Tongue (tissue), 2 donors: ENCODE results near the gene INSRR. TPM values are rescaled to one million over a fixed set of nuclear protein-coding genes. Genes with fewer than 3 reads are reported as not detected.
A peak's percentile ranks its signal among the peaks of the same experiment; 100 is the strongest.

ENCODE experiments used
- DNase-seq: peaks from one replicate; pipeline ENCODE4 v3.0.0-alpha.2; 2015
- total RNA-seq: library from RNA; depleted of rRNA; stranded (reverse); fragments of >200 nt; gene quantifications from one replicate; pipeline ENCODE4 v1.2.3, GENCODE V29; 2014

Gene INSRR
- total RNA-seq, 1 donor from 2014 or later, result 0.21 TPM

DNA sequence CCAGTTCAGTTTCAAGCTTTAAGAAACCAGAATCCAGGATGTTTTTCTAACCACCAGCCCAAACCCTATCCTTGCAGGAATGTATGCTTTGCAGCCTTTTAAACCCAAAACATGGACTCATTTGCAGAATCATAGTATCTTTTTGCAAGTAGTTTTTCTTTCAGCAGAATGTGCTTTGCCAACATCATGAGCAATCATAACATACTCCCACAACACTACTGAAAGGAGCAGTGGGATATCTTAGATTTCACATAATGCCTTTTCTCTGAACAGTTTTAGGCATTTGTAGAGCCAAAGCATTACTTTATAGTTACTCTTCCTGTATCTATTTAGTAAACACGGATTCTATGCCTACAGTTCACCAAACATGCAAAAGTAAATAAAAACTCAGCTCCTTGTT is 32.3 kb downstream of the INSRR start:
- DNase-seq, result peak; percentile 20

GRCh38 chr1:156823210-156823790 is 35.6 kb downstream of the INSRR start:
- no peak for DNase-seq

- DNase-seq, result no peak
Observed at GRCh38 chr1:156822680-156823079, 36.2 kb downstream of the INSRR start.

- no peak for DNase-seq
Observed at GRCh38 chr1:156821801-156822200, 37.1 kb downstream of the INSRR start.

- DNase-seq, result peak; percentile 17
Observed at GRCh38 chr1:156816561-156817328, 42.2 kb downstream of the INSRR start, which contains the start of gene SH2D2A. Gene SH2D2A (minus strand): TSS chr1:156816848. CDS start chr1:156816708, 140 bp downstream.

DNA sequence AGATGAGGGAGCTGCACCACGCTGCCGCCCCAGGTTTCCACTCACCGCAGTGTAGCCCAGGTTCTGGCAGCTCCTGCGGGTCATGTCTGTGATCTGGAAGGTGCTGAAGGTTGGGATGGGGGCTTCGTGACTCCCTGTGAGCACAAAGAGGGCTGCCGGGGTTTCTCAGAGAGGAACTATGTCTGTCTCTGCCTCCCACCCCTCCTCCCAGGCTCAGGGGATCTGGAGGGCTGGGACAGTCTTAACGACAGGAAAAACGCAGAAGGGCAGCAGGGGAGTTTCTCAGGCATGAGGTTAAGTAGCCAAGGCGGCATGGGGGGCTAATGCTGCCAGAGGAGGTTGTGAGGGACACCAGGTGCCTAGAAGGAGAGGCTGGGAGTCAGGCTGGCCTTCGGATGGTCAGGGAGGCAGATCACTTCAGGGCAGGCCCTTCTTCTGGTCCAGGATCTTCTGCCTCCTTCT is 42.9 kb downstream of the INSRR start:
- no peak for DNase-seq

DNA sequence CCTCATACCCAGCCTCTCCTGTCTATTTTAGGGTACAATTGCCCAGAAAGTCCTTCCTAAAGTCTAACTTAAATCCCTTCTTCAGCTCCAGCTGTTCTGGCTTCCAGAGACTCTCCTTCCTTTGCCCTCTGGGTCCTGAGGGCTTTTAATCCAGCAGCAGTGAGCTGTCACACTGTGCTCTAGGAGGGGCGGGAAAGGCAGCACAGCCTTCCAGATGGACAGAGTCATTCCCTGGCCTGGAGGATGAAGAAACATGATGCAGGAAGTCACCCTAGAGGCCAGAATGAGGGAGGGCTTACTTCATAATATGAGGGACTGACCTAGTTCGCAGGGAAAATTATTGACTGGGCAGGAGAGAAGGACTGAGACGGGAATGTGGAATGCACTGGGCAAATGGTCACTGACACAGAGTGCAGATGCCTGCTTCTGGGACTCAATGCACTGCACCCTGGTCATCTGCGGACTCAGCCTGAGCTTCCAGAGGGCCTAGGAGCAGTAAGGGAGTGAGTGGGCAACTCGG is 43.5 kb downstream of the INSRR start:
- peak; percentile 75 for DNase-seq

DNA sequence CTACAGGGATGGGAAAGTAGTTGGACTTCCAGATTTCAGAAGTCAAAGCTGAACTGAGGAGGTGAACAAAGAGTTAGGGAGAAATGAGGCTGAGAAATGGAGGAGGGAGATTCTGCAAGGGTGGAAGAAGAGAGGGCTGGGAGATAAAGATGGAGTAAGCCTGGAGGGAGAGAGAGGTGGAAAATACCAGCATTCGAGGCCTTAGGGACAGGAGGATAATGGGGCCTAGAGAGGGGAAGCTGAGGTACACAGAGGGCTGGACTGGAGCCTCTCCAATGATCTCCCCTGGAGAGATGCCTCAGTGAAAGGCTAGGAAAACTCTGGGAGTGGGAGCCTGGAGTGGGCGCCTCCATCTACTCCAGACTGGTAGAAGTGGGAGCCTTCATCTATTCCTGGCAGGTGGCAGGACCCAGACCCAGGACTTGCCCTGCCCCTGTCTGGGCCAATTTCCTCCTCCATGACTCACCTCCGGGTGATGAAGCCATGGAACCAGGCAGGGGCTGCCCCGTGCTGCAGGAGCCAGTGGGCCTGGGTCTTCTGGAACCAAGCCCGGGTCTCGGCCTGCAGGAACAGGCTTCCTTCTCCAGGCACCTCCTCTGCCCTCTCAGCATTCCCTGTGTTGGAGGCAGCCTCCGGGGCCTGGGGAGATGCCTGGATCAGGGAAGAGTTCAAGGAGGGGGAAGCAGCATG is 44.2 kb downstream of the INSRR start:
- DNase-seq, result no peak

DNA sequence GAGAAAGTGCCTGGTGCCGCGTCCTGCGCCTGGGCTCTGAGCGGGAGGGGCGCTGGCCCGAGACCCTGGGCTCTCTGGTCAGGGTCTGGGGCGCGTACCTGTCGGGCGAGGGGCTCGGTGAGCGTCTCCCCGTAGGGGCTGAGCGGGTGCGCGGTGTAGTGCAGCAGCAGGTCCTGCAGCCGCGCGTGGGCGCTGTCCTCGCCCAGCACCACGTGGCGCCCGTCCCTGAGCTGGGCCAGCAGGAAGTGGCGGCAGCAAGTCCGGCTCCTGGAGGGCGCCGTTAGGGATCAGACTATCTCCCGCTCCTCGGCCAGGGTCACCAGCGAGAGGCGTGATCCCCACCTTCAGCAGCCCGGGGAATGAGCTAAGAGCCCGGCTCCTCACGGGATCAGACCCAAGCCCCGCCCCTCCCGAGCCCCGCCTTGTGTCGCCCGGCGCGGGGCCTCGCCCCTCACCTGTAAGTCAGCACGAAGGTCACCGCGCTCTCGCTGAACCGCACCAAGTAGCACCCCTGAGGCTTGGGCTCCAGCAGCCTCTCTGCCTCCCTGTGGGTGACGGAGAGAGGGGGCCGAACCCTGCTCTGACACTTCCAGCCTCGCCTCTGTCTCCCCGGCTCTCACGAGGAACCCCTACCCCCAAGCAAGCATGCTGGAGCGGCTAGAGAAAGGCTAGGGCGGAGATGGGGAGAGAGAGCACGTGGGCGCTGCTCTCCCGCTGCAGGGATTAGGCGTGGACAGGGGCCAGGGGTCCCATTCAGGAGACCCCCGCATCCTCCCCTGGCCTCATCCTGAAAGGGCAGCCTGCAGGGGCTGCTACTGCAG is 45.0 kb downstream of the INSRR start:
- DNase-seq, result peak; percentile 60

GRCh38 chr1:156813298-156813697 is 45.6 kb downstream of the INSRR start:
- no peak for DNase-seq

DNA sequence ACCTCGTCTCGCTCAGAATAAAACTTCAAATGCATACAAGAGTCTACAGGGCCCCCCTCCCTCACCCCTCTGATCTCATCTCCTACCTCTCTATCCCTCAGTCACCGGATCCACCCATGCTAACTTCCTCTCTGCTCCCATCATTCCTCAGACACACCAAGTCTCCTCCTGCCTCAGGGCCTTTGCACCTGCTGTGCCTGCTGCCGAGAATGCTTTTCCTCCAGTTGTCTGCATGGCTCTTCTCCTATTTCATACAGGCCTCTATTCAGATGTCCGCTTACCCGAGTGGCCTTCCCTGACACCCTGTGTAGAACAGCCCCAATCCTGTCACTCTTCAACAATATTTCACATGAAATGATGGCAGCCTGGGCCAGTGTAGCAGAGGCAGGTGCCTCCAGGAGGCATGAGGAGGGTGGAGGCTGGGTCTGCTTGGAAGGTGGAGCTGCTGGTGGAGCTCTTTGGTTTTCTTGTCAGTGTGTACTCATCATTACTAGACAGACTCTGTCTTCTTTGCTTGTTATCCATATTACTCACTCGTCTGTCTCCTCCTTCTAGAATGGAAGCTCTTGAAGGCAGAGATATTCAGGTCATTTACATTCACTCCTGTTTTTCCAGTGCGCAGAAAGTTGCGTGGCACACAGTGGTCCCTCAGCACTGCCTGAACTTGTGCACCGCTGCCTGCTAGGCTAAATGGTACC is 46.5 kb downstream of the INSRR start:
- no peak for DNase-seq

DNA sequence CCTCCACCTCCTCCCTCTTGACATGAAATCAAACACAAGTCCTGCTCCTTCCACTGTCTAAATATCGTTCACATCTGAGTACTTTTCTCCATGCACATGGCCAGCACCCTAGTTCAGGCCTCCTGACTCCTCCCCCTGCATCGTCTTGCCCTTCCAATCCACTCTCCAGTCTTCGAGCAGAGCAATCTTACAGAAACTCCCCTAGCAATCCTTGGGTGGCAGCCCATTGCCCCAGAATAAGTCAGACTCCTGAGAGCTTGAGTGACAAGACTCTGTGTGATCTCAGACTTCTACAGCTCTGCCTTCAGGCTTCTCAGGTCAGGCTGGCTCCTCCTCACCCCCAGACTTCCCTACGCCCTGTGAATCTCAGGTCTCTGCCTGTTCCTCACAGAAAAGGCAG is 47.7 kb downstream of the INSRR start:
- no peak for DNase-seq

DNA sequence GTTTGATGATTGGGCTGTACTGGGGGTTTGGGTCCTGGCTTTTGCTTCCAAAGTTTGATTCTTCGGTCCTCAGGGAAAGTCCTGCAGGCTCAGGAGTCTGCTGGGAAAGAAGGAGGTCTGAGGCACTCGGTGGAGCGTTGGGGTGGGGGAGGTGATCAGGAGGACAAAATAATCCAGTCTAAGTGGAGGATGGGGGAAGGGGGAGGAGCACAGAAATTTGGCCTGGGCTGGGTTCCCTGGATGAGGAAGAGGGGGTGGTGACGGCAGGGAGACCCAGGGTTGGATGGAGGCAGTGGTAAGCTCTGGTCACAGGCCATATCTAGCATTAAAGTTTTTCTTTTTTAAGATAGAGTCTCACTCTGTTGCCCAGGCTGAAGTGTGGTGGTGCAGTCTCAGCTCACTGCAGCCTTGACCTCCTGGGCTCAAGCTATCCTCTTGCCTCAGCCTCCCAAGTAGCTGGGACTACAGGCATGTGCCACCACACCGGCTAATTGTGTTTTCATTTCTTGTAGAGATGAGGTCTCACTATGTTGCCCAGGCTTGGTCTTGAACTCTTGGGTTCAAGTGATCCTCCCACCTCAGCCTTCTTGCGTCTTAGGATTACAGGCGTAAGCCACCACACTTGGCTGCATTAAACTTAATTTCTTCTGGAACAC is 49.1 kb downstream of the INSRR start:
- DNase-seq, result no peak

DNA sequence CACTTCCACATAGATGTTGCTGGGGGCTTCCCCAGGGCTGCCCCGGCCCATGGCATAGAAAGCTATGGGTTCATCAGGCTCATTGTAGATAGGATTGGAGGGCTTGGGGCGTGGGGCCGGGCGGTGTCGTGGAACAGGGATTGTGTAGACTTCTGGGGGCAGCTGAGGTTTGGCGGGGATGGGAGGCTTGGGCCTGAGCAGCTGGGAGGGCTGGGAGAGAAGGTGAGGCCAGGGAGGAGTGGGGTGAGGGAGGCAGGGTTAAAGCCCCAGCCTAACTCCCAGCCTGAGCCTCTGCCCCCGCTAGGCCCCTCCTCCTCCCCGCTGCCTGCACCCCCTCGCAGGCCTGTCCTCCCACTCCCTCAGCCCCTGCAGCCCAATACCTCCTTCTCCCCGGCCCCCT is 49.6 kb downstream of the INSRR start:
- DNase-seq, result no peak

DNA sequence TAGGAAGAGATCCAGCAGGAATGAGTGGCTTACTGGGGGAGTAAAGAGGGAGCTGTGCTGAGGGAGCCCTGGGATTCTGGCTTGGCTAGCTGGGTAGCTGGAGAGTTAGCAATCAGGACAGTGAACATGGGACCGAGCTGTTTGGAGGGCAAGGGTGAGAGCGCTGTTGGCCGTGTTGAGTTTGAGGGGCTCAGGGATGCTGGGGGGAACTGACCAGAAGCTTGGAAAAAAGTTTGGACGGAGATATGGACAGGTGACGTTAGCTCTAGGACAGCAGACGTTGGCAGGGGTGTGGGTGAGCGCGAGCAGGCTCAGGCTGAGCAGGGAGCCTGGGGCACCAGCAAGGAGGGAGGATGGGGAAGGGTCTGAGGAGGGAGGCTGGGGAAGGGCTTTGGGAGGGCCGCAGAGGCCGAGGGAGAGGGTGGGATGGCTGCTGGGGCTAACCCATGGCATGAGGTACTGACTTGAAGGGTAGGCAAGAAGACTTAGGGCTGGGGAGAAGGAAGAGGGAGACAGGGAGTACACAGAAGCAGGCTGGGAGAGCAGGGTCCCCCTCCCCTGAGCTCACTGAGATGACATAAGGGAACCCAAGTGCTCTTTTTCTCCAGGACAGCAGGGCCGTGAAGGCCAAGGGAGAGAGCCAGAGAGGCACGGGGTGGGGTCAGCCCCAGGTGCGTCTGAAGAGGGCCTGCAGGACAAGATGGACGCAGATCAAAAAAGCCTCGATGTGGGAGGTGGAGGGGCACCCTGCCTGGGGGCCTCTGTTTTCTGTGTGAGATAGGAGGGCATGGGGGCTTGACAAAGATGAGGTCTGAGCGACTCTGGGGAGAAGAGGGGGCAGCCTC is 50.5 kb downstream of the INSRR start:
- DNase-seq, result no peak

DNA sequence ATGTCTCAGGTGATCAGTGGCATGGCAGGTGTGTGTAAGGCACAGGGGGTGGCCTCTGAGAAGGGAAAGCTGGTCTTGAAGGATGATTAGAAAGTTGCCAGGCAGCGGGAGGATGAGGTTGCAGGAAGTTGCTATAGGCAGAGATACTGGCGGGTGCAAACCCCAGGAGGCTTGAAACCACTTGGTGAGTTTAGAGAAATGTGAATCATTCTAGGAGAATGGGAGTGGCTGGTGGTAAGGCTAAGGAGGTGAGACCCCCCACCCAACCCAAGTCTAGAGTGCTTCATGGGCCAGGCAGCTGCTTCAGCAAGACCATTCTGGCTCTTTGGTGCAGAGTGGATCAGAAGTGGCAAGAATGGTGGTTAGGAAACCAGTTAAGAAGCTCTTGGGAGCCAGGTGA is 51.3 kb downstream of the INSRR start:
- no peak for DNase-seq

DNA sequence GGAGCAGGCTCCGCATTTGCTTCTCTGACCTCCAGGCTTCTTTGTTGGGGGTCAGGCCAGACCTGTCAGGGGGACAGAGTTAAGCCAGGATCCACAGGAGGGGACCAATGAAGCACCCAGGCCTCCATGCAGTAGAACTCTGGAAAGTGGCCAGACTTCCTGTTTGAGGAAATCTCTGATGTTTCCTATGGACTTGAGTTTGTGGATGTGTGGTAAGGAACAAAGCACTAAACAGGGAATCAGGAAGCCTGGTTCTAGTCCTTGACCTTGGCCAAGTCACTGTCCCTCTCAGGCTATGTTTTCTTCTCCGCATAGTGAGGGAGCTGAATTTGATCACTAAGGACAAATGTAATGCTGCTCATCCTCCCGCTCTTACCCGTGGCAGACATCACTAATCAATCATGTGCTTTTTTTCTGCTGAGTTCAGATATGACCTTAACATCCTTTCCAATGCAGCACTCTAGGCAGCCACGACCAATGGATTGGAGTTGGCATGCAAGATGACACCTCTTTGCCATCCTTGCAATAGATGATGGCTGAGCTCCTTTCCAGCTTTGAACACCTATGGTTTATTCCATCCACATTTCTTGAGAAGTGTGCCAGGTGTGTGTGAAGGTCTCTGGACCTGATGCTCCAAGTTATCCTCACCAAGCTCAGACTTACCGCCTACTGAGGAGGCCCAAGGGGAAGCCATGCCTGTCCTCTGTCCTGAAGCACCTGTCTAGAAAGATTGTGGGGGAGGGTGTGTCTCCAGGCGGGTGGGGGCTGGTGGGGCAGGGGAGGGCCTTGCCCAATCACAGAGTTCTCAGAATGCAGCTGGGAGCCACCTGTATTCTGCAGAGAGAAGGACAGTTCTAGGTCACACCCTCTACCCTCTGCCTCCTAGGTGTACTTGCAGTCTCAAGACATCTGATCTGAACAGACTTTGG is 52.1 kb downstream of the INSRR start:
- no peak for DNase-seq

- DNase-seq, result peak; percentile 87
Observed at GRCh38 chr1:156805766-156806511, 53.0 kb downstream of the INSRR start.
